BLaER1 treated with 17β-estradiol and CSF1 and Interleukin-3, amounts not matched to agents 10 nM and 100 nM (cell line): ENCODE results near the gene MAPKAPK2.
A peak's percentile ranks its signal among the peaks of the same experiment; 100 is the strongest.

Experiments used
- H3K27ac ChIP-seq, 11 experiments: shearing (Covaris generic); formaldehyde crosslinking; 2 replicates each; pipeline ENCODE4 v1.8.1; 2022
- H3K27me3 ChIP-seq, 11 experiments: shearing (Covaris generic); formaldehyde crosslinking; 2 replicates each; pipeline ENCODE4 v1.8.1; 2022
- H3K36me3 ChIP-seq, 11 experiments: shearing (Covaris generic); formaldehyde crosslinking; 2 replicates each; pipeline ENCODE4 v1.8.1; 2022
- H3K4me1 ChIP-seq, 10 experiments: shearing (Covaris generic); formaldehyde crosslinking; 2 replicates each; pipeline ENCODE4 v1.8.1; 2022
- H3K4me2 ChIP-seq, 11 experiments: shearing (Covaris generic); formaldehyde crosslinking; 2 replicates each; pipeline ENCODE4 v1.8.1; 2022
- H3K4me3 ChIP-seq, 10 experiments: shearing (Covaris generic); formaldehyde crosslinking; 2 replicates each; pipeline ENCODE4 v1.8.1; 2022
- H3K9ac ChIP-seq, 11 experiments: shearing (Covaris generic); formaldehyde crosslinking; 2 replicates each; pipeline ENCODE4 v1.8.1; 2022
- H3K9me3 ChIP-seq, 11 experiments: shearing (Covaris generic); formaldehyde crosslinking; replicated peaks in 1 of 11; 2 replicates each; pipeline ENCODE4 v1.8.1; 2022
- H4K20me1 ChIP-seq, 11 experiments: shearing (Covaris generic); formaldehyde crosslinking; 2 replicates each; pipeline ENCODE4 v1.8.1; 2022
- Cebpa-rat ChIP-seq, 11 experiments: shearing (Covaris generic); IDR thresholded peaks; 2 replicates each; pipeline ENCODE4 v1.8.1; 2022

Gene MAPKAPK2

GRCh38 chr1:206737729-206738201 lies 53.1 kb downstream of the MAPKAPK2 start:
- peak overlapping the region in 3 of 11 experiments; percentile 11 to 40 (median 29); a peak in 2 of 22 replicates for H3K9ac ChIP-seq
- TF ChIP-seq Cebpa-rat (IDR thresholded peaks at IDR 0.05): no peak
- H3K4me1 ChIP-seq: peaks cover 62 to 99% (median 67%) of the 10 kb centered on the region in 10 experiments
- peaks cover 8 to 86% (median 58%) of the 10 kb centered on the region in 11 experiments for H3K36me3 ChIP-seq
- peak overlapping the region in 7 of 11 experiments; percentile 7 to 35 (median 13); a peak in 5 of 22 replicates for H3K27ac ChIP-seq
- H4K20me1 ChIP-seq: peaks cover 0 to 53% (median 29%) of the 10 kb centered on the region in 11 experiments; a peak in 19 of 22 replicates
- H3K9me3 ChIP-seq: no peaks in the 10 kb centered on the region
- peak overlapping the region in 7 of 11 experiments; percentile 6 to 84 (median 33); a peak in 10 of 22 replicates for H3K4me2 ChIP-seq
- H3K27me3 ChIP-seq: no peaks in the 10 kb centered on the region
- H3K4me3 ChIP-seq: no peak overlapping the region

GRCh38 chr1:206738370-206739366 lies 54.0 kb downstream of the MAPKAPK2 start:
- Histone ChIP-seq H3K9me3 (no peaks in the 10 kb centered on the region), H3K27ac (peak overlapping the region in 1 of 11 experiments; percentile 69; a peak in 2 of 22 replicates), H3K27me3 (no peaks in the 10 kb centered on the region), H3K4me3 (no peak overlapping the region), H3K9ac (no peak overlapping the region; a peak in 1 of 22 replicates), H3K4me1 (peaks cover 60 to 98% (median 63%) of the 10 kb centered on the region in 10 experiments), H4K20me1 (peaks cover 0 to 47% (median 27%) of the 10 kb centered on the region in 11 experiments; a peak in 19 of 22 replicates), H3K4me2 (peak overlapping the region in 7 of 11 experiments; percentile 1 to 84 (median 25); a peak in 10 of 22 replicates), H3K36me3 (peaks cover 3 to 78% (median 50%) of the 10 kb centered on the region in 11 experiments; a peak in 20 of 22 replicates)
- no peak for TF ChIP-seq Cebpa-rat (IDR thresholded peaks at IDR 0.05)

GRCh38 chr1:206739411-206740076 lies 54.8 kb downstream of the MAPKAPK2 start:
- Histone ChIP-seq H3K4me1 (peaks cover 51 to 95% (median 54%) of the 10 kb centered on the region in 10 experiments), H3K27me3 (no peaks in the 10 kb centered on the region), H4K20me1 (peaks cover 0 to 38% (median 19%) of the 10 kb centered on the region in 11 experiments; a peak in 14 of 22 replicates), H3K4me2 (peak overlapping the region in 7 of 11 experiments; percentile 1 to 84 (median 25); a peak in 8 of 22 replicates), H3K36me3 (peaks cover 0 to 70% (median 41%) of the 10 kb centered on the region in 11 experiments; a peak in 18 of 22 replicates), H3K4me3 (no peak overlapping the region), H3K9ac (peak overlapping the region in 3 of 11 experiments; percentile 2 to 45 (median 32); a peak in 3 of 22 replicates), H3K27ac (peak overlapping the region in 4 of 11 experiments; percentile 43 to 69 (median 56); a peak in 6 of 22 replicates), H3K9me3 (no peaks in the 10 kb centered on the region)
- TF ChIP-seq Cebpa-rat (IDR thresholded peaks at IDR 0.05): no peak

GRCh38 chr1:206741142-206741701 lies 56.5 kb downstream of the MAPKAPK2 start:
- no peaks in the 10 kb centered on the region for H3K27me3 ChIP-seq
- H3K36me3 ChIP-seq: peaks cover 0 to 53% (median 24%) of the 10 kb centered on the region in 11 experiments; a peak in 14 of 22 replicates
- no peaks in the 10 kb centered on the region for H3K9me3 ChIP-seq
- H3K9ac ChIP-seq: no peak overlapping the region
- no peak for TF ChIP-seq Cebpa-rat (IDR thresholded peaks at IDR 0.05)
- H3K27ac ChIP-seq: no peak overlapping the region
- H3K4me1 ChIP-seq: peaks cover 34 to 92% (median 37%) of the 10 kb centered on the region in 10 experiments
- peak overlapping the region in 3 of 11 experiments; percentile 8 to 84 (median 54); a peak in 5 of 22 replicates for H3K4me2 ChIP-seq
- H3K4me3 ChIP-seq: no peak overlapping the region
- peaks cover 0 to 24% (median 10%) of the 10 kb centered on the region in 11 experiments; a peak in 8 of 22 replicates for H4K20me1 ChIP-seq

GRCh38 chr1:206742719-206743383 lies 58.1 kb downstream of the MAPKAPK2 start:
- Histone ChIP-seq H3K4me3 (no peak overlapping the region), H4K20me1 (peaks cover 0 to 14% (median 0%) of the 10 kb centered on the region in 11 experiments; a peak in 4 of 22 replicates), H3K27ac (no peak overlapping the region), H3K9ac (no peak overlapping the region), H3K4me2 (0 out of 22 replicates have a peak overlapping the region, but pooled peaks of 1 of the 11 experiments have one; percentile 0), H3K4me1 (peaks cover 18 to 86% (median 21%) of the 10 kb centered on the region in 10 experiments), H3K27me3 (no peaks in the 10 kb centered on the region), H3K36me3 (peaks cover 0 to 36% (median 8%) of the 10 kb centered on the region in 11 experiments; a peak in 12 of 22 replicates), H3K9me3 (no peaks in the 10 kb centered on the region)
- no peak for TF ChIP-seq Cebpa-rat (IDR thresholded peaks at IDR 0.05)

GRCh38 chr1:206744683-206745082 lies 60.0 kb downstream of the MAPKAPK2 start:
- Histone ChIP-seq H3K4me2 (peak overlapping the region in 3 of 11 experiments; percentile 24 to 69 (median 46); a peak in 6 of 22 replicates), H3K4me3 (no peak overlapping the region), H3K27me3 (no peaks in the 10 kb centered on the region), H3K9ac (no peak overlapping the region), H3K27ac (no peak overlapping the region), H3K36me3 (peaks cover 0 to 18% (median 0%) of the 10 kb centered on the region in 11 experiments; a peak in 6 of 22 replicates), H3K9me3 (no peaks in the 10 kb centered on the region), H3K4me1 (peaks cover 0 to 86% (median 6%) of the 10 kb centered on the region in 10 experiments; a peak in 13 of 20 replicates), H4K20me1 (peaks cover 0 to 6% (median 0%) of the 10 kb centered on the region in 11 experiments; a peak in 1 of 22 replicates)
- no peak for TF ChIP-seq Cebpa-rat (IDR thresholded peaks at IDR 0.05)

- Histone ChIP-seq H3K9ac (no peak overlapping the region), H3K4me2 (peak overlapping the region in 2 of 11 experiments; percentile 46 to 69; a peak in 5 of 22 replicates), H4K20me1 (peaks cover 0 to 6% (median 0%) of the 10 kb centered on the region in 11 experiments; a peak in 1 of 22 replicates), H3K4me3 (no peak overlapping the region), H3K9me3 (no peaks in the 10 kb centered on the region), H3K27me3 (no peaks in the 10 kb centered on the region), H3K27ac (no peak overlapping the region), H3K4me1 (peaks cover 0 to 81% (median 6%) of the 10 kb centered on the region in 10 experiments; a peak in 13 of 20 replicates), H3K36me3 (peaks cover 0 to 13% (median 0%) of the 10 kb centered on the region in 11 experiments; a peak in 3 of 22 replicates)
- TF ChIP-seq Cebpa-rat (IDR thresholded peaks at IDR 0.05): no peak
These were observed 60.6 kb downstream of the MAPKAPK2 start for GRCh38 chr1:206745301-206745700.
